K562 (cell line): ENCODE results near the gene SFXN5. TPM values are rescaled to one million over a fixed set of nuclear protein-coding genes. Genes with fewer than 3 reads are reported as not detected.

ENCODE experiments used
- BCOR ChIP-seq: fragments of 450-650 bp; IDR thresholded peaks from 2 replicates; pipeline ENCODE4 v1.6.1; 2016
- CCNT2 ChIP-seq: IDR thresholded peaks from 2 replicates; pipeline ENCODE4 v1.6.1; 2011; ENCODE audit warnings: borderline replicate concordance, low read depth, mild to moderate bottlenecking, moderate library complexity, mixed read lengths, low read length; ENCODE audit not compliant: insufficient read length; ENCODE audit errors: extremely low read depth
- CHCHD3 ChIP-seq: fragments of 250-450 bp; sonication (Bioruptor Pico); IDR thresholded peaks from 2 replicates; pipeline ENCODE4 v2.1.2; 2022; ENCODE audit warnings: mild to moderate bottlenecking
- HNRNPK ChIP-seq: fragments of 200-400 bp; formaldehyde crosslinking; IDR thresholded peaks from one replicate; pipeline ENCODE4 v1.6.1; 2018; ENCODE audit warnings: mild to moderate bottlenecking, low read depth, low read length; ENCODE audit not compliant: poor library complexity, severe bottlenecking
- KLF16 ChIP-seq: IDR thresholded peaks from 2 replicates; pipeline ENCODE4 v1.6.1; 2016; ENCODE audit warnings: antibody characterized with exemption
- MIER1 ChIP-seq: fragments of 450-650 bp; IDR thresholded peaks from 2 replicates; pipeline ENCODE4 v1.6.1; 2016; ENCODE audit warnings: antibody characterized with exemption, mild to moderate bottlenecking, low read depth
- RBBP5 ChIP-seq: fragments of 200-600 bp; sonication (generic); IDR thresholded peaks from 2 replicates; pipeline ENCODE4 v1.6.1; 2012; ENCODE audit warnings: borderline replicate concordance, mild to moderate bottlenecking, low read length, control low read depth, inconsistent platforms; ENCODE audit not compliant: insufficient read depth, poor library complexity, severe bottlenecking
- polyA plus RNA-seq, 8 experiments: library from polyadenylated mRNA; depleted of rRNA in 4 of 8; stranded (reverse) in 5 of 8; unstranded in 3 of 8; fragments of >200 nt; fragmentation: Nextera tagmentation in 2 of 8; fragmentation: Illumina TruSeq in 1 of 8; extraction: Ambion mirVana in 2 of 8; extraction: Trizol in 1 of 8; gene quantifications; 2 replicates each; pipeline versions ENCODE4 v1.2.1 to v1.2.3, GENCODE V29; 2011 to 2014; ENCODE audit warnings: inconsistent platforms in 1 of 8, missing spikeins in 1 of 8
- total RNA-seq, 7 experiments: library from RNA; depleted of rRNA in 6 of 7; stranded (reverse); fragments of >200 nt in 6 of 7; fragmentation: Illumina TruSeq in 2 of 7; extraction: Trizol in 2 of 7; gene quantifications; 2 replicates each; pipeline versions ENCODE4 v1.2.1 to v1.2.3, GENCODE V29; 2011 to 2021; ENCODE audit warnings: low replicate concordance in 1 of 7
- TF ChIP-seq, protein P1 (sequence below): fragments of 450-650 bp; IDR thresholded peaks from 2 replicates; pipeline ENCODE4 v1.6.1; 2018; ENCODE audit not compliant: partially characterized antibody

Gene SFXN5
- total and polyA plus RNA-seq, 9 of the 15 experiments (the other 6 are each of a cell fraction or from before 2014, with no cell fraction given) = 8.3 to 22.6 (median 16.0) TPM

DNA sequence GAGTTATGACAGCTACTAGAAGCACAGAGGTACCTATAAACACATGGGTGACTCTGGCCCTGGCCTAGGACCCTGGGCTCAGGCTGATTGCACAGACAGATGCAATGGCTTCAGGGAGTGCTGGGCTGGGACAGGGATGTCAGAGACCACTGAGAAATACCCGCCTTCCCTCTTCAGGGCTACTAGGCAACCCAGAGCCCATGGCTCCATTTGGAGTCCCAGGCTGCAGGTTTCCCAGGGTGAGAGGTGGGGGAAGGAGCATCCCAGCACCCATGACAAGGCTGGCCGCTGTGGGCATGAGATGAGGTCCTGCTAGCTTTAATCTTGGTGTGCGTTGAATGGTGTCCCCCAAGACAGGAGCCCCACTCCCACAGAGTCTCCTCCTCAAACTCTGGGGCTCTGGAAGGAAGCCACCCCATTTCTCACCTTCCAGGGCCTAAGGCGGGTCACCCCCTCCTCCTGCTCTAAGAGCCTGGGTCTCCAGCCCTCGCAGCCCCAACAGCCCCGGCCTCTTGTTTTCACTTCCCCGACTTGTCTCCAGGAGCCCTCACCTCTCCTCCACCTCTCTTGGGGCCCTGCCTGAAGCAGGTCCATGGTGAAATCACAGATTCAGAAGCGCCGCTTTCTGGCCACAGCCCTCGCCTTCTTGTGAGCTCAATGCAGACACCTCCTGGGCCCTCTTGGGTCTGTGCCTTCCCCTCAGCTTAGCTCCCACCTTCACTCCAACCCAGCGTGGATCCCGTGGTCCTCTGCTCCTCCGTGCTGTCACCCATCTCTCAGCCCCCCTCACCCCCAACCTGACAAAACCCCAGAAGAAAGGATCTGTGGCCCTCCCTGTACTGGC is 112.7 kb downstream of the SFXN5 start (continued):
- TF ChIP-seq RBBP5 (no peak), BCOR (no peak), KLF16 (no peak), CHCHD3 (CRISPR knock-in tag) (no peak), MIER1 (no peak), CCNT2 (no peak), HNRNPK (no peak)
- TF ChIP-seq, protein P1, sequence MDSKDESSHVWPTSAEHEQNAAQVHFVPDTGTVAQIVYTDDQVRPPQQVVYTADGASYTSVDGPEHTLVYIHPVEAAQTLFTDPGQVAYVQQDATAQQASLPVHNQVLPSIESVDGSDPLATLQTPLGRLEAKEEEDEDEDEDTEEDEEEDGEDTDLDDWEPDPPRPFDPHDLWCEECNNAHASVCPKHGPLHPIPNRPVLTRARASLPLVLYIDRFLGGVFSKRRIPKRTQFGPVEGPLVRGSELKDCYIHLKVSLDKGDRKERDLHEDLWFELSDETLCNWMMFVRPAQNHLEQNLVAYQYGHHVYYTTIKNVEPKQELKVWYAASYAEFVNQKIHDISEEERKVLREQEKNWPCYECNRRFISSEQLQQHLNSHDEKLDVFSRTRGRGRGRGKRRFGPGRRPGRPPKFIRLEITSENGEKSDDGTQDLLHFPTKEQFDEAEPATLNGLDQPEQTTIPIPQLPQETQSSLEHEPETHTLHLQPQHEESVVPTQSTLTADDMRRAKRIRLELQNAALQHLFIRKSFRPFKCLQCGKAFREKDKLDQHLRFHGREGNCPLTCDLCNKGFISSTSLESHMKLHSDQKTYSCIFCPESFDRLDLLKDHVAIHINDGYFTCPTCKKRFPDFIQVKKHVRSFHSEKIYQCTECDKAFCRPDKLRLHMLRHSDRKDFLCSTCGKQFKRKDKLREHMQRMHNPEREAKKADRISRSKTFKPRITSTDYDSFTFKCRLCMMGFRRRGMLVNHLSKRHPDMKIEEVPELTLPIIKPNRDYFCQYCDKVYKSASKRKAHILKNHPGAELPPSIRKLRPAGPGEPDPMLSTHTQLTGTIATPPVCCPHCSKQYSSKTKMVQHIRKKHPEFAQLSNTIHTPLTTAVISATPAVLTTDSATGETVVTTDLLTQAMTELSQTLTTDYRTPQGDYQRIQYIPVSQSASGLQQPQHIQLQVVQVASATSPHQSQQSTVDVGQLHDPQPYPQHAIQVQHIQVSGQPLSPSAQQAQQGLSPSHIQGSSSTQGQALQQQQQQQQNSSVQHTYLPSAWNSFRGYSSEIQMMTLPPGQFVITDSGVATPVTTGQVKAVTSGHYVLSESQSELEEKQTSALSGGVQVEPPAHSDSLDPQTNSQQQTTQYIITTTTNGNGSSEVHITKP = no peak
